SHP77 treated with DMSO at 0.1 percent for 48 hours (cell line): Measurements from ENCODE around the gene B4GAT1.

Experiments used
- DNase-seq: peaks from one replicate; lab custom pipeline; 2025; lab: John Stamatoyannopoulos, UW

The B4GAT1 gene

DNA sequence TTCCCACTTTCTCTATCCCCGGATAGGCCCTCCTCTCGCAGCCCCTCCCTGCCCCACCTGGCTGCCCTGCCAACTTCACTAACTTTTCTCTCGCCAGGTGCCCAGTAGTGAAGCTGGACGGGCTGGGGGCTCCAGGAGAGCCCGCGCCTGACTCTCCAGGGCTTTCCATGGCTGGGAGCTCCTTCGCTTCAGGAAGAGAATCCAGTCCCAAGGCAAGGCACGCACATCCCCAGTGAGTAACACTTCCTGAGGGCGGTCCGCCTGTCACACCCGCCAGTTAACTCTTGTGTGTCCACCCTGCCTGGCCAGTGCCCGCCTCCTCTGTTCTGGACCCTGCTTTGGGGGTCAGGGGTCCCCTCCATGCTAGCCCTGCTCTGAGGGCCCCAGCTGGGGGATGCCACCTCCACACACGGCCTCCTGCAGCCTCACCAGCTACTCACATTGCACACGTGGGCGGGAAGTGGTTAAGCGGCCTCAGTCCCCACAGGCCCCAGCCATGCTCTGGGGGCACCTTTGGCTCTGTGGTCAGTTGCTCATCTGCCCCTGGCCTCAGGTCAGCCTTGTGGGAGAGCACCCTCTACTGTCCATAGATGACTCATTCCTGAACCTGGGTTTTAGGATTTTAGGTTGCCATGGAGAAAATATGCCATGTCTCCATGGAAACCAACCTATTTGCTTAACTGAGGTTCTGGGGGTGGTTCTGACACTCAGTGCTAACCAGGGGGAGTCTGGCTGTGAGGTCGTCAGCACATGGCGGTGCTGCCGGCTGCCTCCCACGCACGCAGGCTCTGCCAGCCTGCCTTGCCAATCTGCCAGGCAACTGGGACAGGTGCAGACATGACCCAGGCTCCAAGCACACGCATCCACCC is 11.0 kb downstream of the B4GAT1 start, which contains the start of gene RIN1:
TSS of gene RIN1 (minus strand) at position 201 of the 869 bp plus-strand sequence. CDS start at position 169, 32 bp downstream.
- peak; percentile 92 for DNase-seq

DNA sequence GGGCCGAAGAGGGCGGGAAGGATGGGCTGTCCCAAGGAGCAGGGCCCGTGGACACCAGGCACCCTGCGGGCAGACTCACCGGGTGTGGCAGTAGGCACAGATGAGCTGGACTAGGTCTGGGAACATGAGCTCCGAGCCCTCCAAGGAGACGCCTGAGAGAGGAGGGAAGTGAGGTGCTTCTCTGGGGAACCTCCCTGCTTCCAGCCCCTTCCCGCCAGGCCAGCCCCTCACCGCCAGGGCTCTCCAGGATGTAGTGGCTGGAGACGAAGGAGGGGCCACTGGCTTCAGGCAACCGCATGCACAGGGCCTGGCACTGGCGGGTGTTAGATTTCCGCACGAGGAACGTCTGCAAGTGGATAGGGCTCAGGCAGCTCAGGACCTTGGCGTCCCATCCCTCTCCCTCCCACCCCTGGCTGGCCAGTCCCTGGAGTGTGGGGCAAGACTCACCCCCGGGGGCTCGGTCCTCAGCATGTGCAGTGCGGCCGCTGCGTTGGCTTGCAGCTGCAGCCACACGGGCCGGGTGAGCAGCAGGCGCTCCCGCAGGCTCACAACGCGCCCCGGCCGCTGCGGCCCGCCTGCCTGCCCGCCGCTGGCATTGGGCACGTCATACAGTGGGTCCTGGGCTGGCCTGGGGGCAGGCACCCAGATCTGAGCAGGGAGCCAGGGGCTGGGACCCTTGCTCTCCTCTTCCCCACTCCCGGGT is 11.7 kb downstream of the B4GAT1 start:
- no peak for DNase-seq

DNA sequence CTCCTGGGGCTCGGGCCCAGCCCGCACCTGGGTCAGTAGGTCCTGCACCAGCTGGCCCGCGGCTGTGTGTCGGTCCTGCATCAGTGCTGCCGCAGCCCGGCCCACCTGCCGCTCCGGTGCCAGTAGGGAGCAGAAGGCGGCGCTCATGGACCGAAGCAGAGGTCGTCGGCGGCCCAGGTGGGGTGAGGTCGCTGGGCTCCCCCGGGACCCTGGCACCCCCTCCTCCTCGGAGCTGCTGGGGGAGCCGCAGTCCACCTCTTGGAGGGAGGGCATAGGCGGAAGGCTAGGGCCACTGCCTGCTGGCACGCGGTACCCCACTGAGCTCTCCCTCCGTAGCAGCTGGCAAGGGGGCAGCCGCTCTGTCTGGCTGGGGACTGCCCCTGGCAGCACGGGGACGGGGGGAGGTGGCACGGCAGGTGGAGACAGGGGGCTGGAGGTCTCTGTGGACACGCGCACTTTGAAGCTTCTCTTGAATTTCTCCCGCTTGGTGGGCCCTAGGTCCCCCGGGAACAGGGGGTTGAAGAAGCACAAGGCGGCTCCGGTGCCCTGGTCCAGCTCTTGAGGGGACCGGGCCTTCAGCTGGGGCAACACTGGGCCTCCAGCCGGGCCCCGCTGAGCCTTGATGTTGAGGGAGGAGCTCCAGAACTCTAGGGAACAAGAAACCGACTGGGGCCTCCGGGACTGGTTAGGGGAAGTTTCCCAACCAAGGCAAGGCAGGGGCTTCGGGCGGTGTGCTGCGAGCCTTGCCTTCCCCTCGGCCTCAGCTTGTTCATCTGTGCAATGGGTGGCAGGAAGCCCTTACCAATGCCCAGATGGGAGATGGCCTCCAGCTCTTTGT is 12.6 kb downstream of the B4GAT1 start:
- no peak for DNase-seq

DNA sequence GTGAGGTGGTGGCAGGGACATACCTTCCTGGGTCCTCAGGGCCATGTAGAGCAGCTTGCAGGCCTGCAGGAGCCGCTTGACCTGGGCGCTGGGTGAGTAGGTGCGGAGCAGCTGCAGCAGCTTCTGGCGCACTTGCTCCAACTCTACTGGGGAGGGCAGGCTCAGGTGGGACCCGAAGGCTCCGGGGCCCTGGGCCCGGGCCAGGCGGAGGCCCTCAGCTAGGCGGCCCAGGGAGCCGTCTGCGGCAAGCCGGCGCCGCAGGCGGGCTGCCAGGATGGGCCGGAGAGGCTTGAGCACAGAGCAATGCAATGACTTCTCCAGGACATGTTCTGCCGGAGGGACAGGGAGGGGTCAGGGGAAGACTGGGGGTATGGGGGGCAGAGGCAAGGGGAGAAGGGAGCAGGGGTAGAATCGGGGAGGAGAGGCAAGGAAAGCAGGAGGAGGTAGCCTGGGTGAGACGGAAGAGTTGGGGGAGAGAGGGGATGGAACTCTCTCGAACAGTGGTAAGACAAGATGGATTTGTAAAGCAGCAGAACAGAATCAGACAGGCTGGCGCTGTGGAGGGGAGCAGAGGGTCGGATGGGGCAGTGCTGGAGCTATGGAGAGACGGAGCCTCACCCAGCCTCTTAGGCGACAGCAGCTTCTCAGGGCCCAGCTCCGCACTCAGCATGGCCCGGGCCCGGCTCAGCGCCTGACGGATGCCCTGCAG is 13.4 kb downstream of the B4GAT1 start:
- DNase-seq, result no peak

- no peak for DNase-seq
These were observed 14.1 kb downstream of the B4GAT1 start for GRCh38 chr11:66333220-66333877.

DNA sequence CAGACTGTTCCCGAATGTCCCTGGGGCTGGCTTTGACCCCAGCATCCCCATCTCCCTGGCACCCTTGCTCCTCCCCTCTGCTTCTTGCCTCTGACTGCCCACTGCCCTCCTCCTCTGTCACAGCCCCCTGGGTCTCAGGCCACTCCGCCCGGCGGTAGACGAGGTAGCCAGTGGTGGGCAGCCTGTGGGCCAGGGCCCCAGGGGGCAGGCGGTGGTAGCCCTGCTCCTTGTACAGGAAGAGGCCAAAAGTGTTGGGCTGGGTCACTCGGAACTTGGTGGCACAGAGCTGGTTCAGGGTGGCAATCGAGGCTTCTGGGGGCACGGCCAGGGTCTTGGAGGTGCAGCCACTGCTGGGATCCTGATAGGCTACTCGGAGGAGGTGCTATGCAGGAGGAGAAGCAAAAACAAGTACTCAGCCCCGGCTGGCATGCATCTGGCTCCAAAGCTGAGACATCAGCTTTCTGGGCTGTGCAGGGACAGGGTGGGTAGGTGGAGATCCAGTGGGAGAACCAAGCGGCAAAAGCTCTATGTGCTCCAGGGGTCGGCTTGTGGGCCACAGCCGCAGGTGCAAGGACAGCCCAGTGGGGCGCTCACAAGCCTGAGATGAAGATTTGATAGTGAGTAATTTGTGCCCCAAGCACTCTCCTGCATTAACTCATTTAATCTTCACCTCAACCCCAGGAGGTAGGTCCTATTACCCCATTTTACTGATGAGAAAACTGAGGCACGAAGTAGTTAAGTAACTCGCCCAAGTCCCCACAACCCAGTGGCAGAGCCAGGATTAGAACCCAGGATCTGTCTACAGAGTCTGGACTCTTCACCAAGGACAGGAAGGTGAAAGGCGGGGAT is 14.8 kb downstream of the B4GAT1 start:
- no peak for DNase-seq

- no peak for DNase-seq
These were observed 15.7 kb downstream of the B4GAT1 start for GRCh38 chr11:66331542-66332370.

DNA sequence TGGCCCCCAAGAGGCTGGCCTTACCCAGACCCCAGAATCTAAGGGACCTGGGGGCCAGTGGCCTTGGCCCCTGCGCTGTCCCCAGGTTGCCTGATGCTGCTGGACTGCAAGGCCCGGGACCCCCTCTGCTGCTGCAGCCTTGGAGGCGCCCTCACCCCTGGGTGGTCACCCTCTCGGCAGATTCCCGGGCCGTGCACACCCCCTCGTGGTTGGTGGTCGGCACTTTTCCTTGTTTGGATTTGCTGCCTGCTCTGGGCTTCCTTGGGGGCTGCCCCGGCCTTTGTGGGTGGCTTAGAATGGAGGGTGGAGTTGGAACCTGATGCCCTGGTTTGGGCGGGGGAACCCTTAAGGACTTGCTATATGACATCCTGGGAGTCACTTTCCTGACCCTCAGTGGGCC is 16.5 kb downstream of the B4GAT1 start:
- DNase-seq, result no peak

GRCh38 chr11:66329165-66329673 is 18.2 kb downstream of the B4GAT1 start:
- no peak for DNase-seq

- DNase-seq, result peak; percentile 93
These were observed 18.9 kb downstream of the B4GAT1 start for GRCh38 chr11:66328302-66329144.

GRCh38 chr11:66328031-66328301 is 19.5 kb downstream of the B4GAT1 start:
- DNase-seq, result no peak

- DNase-seq, result no peak
These were observed 20.0 kb downstream of the B4GAT1 start for GRCh38 chr11:66327171-66328030.

- DNase-seq, result no peak
These were observed 20.9 kb downstream of the B4GAT1 start for GRCh38 chr11:66326261-66327111.

- DNase-seq, result no peak
These were observed 22.2 kb downstream of the B4GAT1 start for GRCh38 chr11:66325263-66325671.

DNA sequence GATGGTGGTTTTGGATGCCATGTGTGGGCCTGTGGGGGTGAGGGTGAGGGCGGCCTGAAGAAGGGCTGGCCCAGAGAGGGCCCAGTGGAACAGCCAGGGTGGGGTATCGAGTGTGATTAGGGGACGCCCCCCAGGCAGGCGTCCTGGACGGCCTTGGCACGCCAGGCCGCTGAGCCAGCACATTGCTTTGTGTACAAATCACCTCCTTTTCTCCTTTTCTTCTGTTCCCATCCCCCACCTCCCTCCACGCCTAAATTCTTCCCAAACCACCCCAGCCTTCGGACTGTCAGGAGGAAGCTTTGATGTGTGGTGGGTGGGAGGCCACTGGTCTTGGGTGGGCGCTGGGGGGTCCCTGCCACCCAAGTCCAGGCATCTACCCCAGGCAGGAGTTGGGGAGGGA is 22.8 kb downstream of the B4GAT1 start:
- DNase-seq, result no peak

- DNase-seq, result no peak
These were observed 23.7 kb downstream of the B4GAT1 start for GRCh38 chr11:66323684-66324083.
